Bronchial smooth muscle cell (primary cell): Measurements from ENCODE around the gene CROCC2. TPM values are rescaled to one million over a fixed set of nuclear protein-coding genes. Genes with fewer than 3 reads are reported as not detected.

Experiments used
- total RNA-seq: library from RNA; depleted of rRNA; stranded (reverse); fragments of >200 nt; gene quantifications from 2 replicates; pipeline ENCODE4 v1.2.1, GENCODE V29; 2014

CROCC2 gene
- 0.26 and 0.63 TPM in 2 replicates for total RNA-seq

GRCh38 chr2:240906141-240906910 lies at the start of gene CROCC2:
Gene CROCC2 (plus strand): TSS chr2:240906336. CDS start chr2:240906514, 178 bp downstream.

GRCh38 chr2:240868286-240869108 lies 37.6 kb upstream of the CROCC2 start, which contains the start of gene AGXT:
Gene AGXT (plus strand): TSS chr2:240868824. CDS start chr2:240868866, 42 bp downstream.

GRCh38 chr2:240895656-240896388 lies 10.3 kb upstream of the CROCC2 start, which contains the start of gene MAB21L4:
Gene MAB21L4 (minus strand): TSS chr2:240896156. CDS start chr2:240895997, 159 bp downstream.

GRCh38 chr2:240997856-240998705 lies 91.9 kb downstream of the CROCC2 start, which contains the start of gene SNED1:
Gene SNED1 (plus strand): TSS chr2:240998618. CDS start chr2:240998838, 220 bp downstream.

Other genes starting within 250 kb of the CROCC2 start
- gene AQP12B, start 223.5 kb upstream of the CROCC2 start, total RNA-seq, result not detected in 2 replicates
- gene AQP12A, start 214.5 kb upstream of the CROCC2 start, total RNA-seq, result not detected in 2 replicates
- gene KIF1A, start 86.1 kb upstream of the CROCC2 start, total RNA-seq, result under 0.01 TPM in 1 of 2 replicates, not detected in the other
- not detected in 2 replicates for gene AGXT, start 37.5 kb upstream of the CROCC2 start, total RNA-seq
- not detected in 2 replicates for gene MAB21L4, start 10.2 kb upstream of the CROCC2 start, total RNA-seq
- 62.7 and 114 TPM in 2 replicates for gene SNED1, start 92.3 kb downstream of the CROCC2 start, total RNA-seq
- 36.6 and 58.6 TPM in 2 replicates for gene MTERF4, start 196.0 kb downstream of the CROCC2 start, total RNA-seq
- gene PASK, start 243.1 kb downstream of the CROCC2 start, total RNA-seq, result 2.5 and 3.9 TPM in 2 replicates
- 115 and 132 TPM in 2 replicates for gene PPP1R7, start 244.1 kb downstream of the CROCC2 start, total RNA-seq